Hematopoietic multipotent progenitor cell (in vitro differentiated cells): ENCODE measurements around the gene PITPNC1. TPM values are rescaled to one million over a fixed set of nuclear protein-coding genes. Genes with fewer than 3 reads are reported as not detected.
"Not testable (repeated sequence)": the region's sequence is repeated elsewhere in the genome, so short reads cannot be mapped to it uniquely, and the experiment has no call there.

Experiments used
- DNase-seq, 3 donors: peaks; one replicate each; pipeline ENCODE4 v3.0.0-alpha.2; 2011 to 2015; ENCODE audit warnings: low read depth in 2 of 3, low spot score in 2 of 3
- total RNA-seq: library from RNA; depleted of rRNA; stranded (reverse); fragments of >200 nt; gene quantifications from one replicate; pipeline ENCODE4 v1.2.3, GENCODE V29; 2012

Gene PITPNC1
- total RNA-seq, 1 donor, result 5.9 TPM

- no peak for DNase-seq
Measured at GRCh38 chr17:67427424-67427823, 50.3 kb downstream of the PITPNC1 start.

- not testable (repeated sequence) for DNase-seq
Measured at GRCh38 chr17:67430515-67430914, 53.4 kb downstream of the PITPNC1 start.

- peak in 2 of 3 donors; percentile 44 to 59 for DNase-seq
Measured at GRCh38 chr17:67431249-67432015, 54.4 kb downstream of the PITPNC1 start.

GRCh38 chr17:67433248-67433924 lies 56.3 kb downstream of the PITPNC1 start:
- no peak for DNase-seq

- peak; percentile 39 to 44 (median 44) for DNase-seq
Measured at GRCh38 chr17:67434061-67434525, 57.0 kb downstream of the PITPNC1 start.

GRCh38 chr17:67435122-67435521 lies 58.0 kb downstream of the PITPNC1 start:
- DNase-seq, result peak in 1 of 3 donors; percentile 38

- no peak for DNase-seq
Measured at GRCh38 chr17:67435786-67436185, 58.7 kb downstream of the PITPNC1 start.

- DNase-seq, result no peak
Measured at GRCh38 chr17:67436233-67436632, 59.2 kb downstream of the PITPNC1 start.

GRCh38 chr17:67438667-67439066 lies 61.6 kb downstream of the PITPNC1 start:
- DNase-seq, result no peak

GRCh38 chr17:67439269-67439668 lies 62.2 kb downstream of the PITPNC1 start:
- no peak for DNase-seq

GRCh38 chr17:67440277-67441051 lies 63.4 kb downstream of the PITPNC1 start:
- no peak for DNase-seq

- peak; percentile 52 to 72 (median 60) for DNase-seq
Measured at GRCh38 chr17:67441052-67441895, 64.2 kb downstream of the PITPNC1 start.

GRCh38 chr17:67441896-67442219 lies 64.8 kb downstream of the PITPNC1 start:
- no peak for DNase-seq

- DNase-seq, result no peak
Measured at GRCh38 chr17:67442787-67443624, 65.9 kb downstream of the PITPNC1 start.

GRCh38 chr17:67443931-67444595 lies 67.0 kb downstream of the PITPNC1 start:
- peak in 1 of 3 donors; percentile 40 for DNase-seq

- no peak for DNase-seq
Measured at GRCh38 chr17:67448449-67448848, 71.4 kb downstream of the PITPNC1 start.

GRCh38 chr17:67449065-67449464 lies 72.0 kb downstream of the PITPNC1 start:
- no peak for DNase-seq

- no peak for DNase-seq
Measured at GRCh38 chr17:67449845-67450755, 73.0 kb downstream of the PITPNC1 start.
